ENCODE data around the gene LEKR1.

GRCh38 chr3:156938724-156939123 is 112.6 kb downstream of the LEKR1 start:
- TF ChIP-seq CTCF (IDR thresholded peaks at IDR 0.05; ENCODE audit: insufficient read depth, low read depth, low read length) = no peak
- TF ChIP-seq EZH2 (IDR thresholded peaks at IDR 0.05; ENCODE audit: insufficient read depth, low read length) = no peak
